Measurements from ENCODE around the gene RUNDC1.
A peak's percentile ranks its signal among the peaks of the same experiment; 100 is the strongest.
"Not testable (repeated sequence)": the region's sequence is repeated elsewhere in the genome, so short reads cannot be mapped to it uniquely, and the experiment has no call there.

RUNDC1 gene

GRCh38 chr17:42992872-42993271 lies 12.5 kb downstream of the RUNDC1 start:
- DNase-seq, result no peak

- not testable (repeated sequence) for DNase-seq
Measured at GRCh38 chr17:42993913-42994312, 13.5 kb downstream of the RUNDC1 start.

- no peak for DNase-seq
Measured at GRCh38 chr17:42997390-42997983, 17.1 kb downstream of the RUNDC1 start.

DNA sequence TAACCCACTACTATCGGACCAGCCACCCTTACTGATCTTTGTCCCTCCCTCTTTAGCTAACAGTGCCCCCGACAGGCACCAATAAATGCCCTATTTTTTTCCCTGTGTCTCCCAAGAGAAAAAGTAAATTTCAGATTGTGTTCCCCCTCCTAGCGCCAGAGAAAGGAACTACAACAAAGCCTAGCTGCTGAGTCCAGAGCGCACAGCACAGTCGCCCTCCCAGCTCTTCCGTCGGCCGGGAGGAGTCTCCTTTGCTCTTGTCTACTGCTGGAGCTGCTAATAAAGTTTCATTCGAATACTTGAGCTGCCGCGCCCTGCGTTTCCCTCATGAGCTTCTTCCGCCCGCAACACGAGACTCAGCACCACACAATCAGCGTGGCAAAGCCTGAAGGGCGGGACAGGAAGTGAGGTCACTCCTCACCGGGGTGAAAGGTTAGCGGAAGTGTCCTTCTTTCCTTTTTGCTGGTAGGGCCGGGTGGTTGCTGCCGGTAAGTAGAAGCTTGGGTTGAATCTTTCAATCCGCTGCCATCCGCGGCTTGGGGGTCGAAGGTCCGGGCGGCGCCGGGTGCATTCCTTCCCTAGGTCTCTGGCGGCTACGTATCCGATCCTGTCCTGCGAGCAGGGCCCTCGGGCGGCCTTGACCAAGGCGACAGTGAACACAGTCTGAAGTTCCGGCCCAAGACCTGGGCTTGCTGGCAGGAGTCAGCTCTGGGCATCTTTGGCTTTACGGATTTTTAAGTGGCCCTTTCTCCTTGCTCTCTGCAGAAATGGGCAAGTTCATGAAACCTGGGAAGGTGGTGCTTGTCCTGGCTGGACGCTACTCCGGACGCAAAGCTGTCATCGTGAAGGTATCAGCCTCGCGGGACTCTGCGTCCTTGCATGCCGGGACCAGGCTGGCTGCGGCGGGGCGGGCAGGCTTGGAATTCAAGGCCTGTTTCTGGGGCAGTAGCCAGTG lies 17.9 kb downstream of the RUNDC1 start, which contains the start of gene RPL27:
RPL27 (plus strand) TSS at position 436 of the 955 bp plus-strand sequence; CDS start at position 768, 332 bp downstream.
- DNase-seq, result peak; percentile 99

- no peak for DNase-seq
Measured at GRCh38 chr17:42999003-42999525, 18.7 kb downstream of the RUNDC1 start.

DNA sequence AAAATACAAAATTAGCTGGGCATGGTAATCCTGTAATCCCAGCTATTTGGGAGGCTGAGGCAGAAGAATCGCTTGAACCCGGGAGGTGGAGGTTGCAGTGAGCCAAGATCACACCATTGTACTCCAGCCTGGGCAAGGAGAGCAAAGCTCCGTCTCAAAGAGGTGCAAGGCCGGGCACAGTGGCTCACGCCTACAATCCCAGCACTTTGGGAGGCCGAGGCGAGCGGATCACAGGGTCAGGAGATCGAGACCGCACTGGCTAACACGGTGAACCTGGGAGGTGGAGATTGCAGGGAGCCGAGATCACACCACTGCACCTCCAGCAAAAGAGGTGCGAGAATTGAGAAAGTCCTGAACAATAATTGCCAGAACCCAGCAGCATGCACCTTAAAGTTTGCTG lies 20.5 kb downstream of the RUNDC1 start:
- DNase-seq, result not testable (repeated sequence)

DNA sequence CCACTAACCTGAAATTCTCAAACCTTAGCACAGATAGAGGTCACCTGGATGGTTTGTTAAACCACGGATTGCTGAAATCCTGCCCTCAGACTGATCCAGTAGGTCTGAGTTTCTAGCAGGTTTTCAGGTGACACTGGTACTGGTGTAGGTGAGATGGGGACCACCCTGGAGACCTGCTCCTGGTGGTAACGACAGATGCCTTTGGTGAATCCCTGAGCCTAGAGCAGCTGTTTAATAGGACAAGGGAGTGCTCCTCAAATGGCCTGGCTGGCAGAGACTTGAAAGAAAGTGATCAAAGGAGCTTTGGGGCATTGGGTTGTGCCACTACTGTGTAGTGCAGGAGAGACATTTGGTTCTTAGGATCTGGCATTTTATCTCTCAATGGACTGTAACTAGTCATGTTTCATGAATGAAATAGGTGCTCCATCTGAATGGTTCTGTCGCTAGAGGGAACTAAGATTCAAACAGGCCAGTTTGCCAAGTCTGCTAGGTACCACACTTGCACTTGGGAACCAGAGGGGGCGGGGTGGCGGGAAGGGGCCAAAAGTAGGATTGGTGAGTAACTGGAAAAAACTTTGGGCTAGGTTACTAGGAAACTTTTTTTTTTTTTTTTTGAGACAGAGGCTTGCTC lies 23.3 kb downstream of the RUNDC1 start:
- no peak for DNase-seq

- DNase-seq, result peak; percentile 68
Measured at GRCh38 chr17:43006639-43007551, 26.5 kb downstream of the RUNDC1 start, which contains the start of gene IFI35. Gene IFI35, plus strand, starts transcription at chr17:43006784. Its CDS starts 164 bp downstream, at chr17:43006948.

- DNase-seq, result no peak
Measured at GRCh38 chr17:43010667-43011308, 30.4 kb downstream of the RUNDC1 start.

DNA sequence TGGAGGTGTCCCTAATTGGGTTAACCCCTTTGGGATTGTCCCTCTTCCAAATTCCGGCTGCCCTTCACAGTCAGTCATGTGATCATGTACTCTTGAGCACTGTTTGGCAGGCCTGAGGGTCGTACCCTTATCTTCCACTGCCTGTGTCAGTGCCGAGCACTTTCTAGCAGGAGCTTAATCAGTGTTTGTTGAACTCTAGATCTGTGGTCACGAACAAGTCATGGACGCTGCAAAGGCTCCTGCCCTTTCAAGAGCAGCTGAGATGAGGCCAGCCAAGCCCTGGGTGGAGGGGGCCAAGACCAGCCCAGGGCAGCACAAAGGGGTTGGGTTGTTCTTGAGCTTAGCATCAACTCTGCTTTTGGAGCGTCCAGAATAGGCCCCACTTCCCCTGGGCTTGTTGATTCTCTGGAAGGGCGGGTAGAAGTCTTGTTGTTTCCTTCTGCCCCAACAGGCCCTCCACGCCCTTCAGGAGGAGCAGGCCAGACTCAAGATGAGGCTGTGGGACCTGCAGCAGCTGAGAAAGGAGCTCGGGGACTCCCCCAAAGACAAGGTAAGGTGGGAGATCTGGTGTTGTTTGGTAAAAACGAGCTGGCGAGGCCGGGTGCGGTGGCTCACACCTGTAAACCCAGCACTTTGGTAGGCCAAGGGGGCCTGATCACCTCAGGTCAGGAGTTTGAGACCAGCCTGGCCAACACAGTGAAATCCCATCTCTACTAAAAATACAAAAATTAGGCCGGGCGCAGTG lies 31.5 kb downstream of the RUNDC1 start:
- DNase-seq, result no peak

GRCh38 chr17:43013296-43013695 lies 32.9 kb downstream of the RUNDC1 start:
- no peak for DNase-seq

DNA sequence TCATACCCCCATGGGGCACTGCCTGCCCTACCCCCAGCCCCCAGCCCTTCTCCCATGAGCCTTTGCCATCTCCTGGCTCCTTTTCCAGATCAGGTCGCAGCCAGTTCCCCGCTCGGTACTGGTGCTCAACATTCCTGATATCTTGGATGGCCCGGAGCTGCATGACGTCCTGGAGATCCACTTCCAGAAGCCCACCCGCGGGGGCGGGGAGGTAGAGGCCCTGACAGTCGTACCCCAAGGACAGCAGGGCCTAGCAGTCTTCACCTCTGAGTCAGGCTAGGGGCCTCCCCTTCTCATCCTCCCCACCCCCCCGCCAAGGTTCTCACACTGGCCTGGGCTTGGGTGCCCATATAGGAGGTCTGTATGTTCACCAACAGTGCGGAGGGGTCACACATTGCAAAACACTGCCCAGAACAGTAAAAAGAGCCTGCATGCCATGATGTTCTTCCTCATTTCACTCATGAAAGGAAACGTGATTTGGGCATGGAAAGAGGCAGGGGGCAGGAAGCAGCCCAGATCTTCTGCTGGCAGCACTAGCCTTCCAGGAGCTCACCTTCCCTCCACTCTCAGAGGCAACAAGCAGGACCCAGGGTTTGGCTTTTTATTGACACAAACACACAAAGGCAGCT lies 33.8 kb downstream of the RUNDC1 start:
- no peak for DNase-seq

GRCh38 chr17:43014649-43015542 lies 34.5 kb downstream of the RUNDC1 start:
- no peak for DNase-seq

GRCh38 chr17:43015579-43015978 lies 35.2 kb downstream of the RUNDC1 start:
- DNase-seq, result no peak

DNA sequence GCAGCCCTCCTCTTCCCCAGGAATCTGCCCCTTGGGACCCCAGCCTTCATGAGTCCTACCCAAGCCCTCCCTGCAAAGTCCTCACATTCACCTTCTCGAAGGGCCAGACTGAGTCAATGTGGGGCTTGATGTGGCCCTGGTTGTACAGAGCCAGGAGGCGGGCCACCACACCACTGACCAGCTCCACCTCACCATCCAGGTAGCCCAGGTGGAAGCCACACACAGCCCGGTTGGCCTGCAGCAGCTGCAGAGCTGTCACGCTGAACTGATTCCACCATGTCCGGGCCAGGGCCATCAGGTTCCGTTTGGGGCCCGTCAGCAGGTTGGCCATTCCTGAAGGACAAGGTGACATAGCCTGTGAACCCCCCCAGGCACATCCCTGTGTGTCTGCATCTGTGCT lies 35.9 kb downstream of the RUNDC1 start:
- DNase-seq, result no peak

DNA sequence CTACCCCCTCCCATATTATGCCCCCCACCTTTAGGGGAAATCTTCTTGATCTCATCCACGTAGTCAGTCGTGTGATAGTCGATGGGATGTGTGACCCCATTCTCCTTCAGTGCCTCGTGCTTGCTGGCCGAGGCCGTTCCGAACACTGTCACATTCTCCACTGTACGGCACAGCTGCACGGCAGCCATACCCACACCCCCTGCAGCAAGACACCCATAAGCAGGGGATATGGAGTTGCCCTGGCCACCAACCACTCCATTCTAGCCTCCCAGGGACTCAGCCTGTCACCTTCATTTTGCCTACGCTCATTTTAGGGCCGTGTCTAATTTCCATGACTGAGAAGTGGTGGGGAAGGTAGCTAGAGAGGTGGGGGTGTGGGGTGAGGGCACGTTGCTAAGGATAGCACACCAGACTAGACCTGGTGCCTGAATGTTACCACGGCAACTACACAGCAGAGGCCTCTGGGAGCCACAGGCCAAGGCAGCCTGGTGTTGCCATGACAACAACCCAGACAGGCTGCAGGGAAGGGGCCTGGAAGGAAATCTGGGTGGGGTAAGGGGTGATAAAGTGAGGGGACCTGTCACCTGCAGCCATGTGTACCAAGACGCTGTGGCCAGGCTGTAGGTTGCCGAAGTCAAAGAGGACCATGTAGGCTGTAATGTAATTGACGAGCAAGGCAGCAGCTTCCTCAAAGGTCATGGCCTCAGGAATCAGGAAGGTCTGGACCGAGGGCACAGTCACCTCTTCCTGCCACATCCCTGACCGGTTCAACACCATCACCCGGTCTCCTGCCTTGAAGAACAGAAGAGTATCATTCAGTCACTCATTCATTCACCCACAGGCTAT lies 37.9 kb downstream of the RUNDC1 start:
- DNase-seq, result peak; percentile 35

- DNase-seq, result no peak
Measured at GRCh38 chr17:43018932-43019331, 38.6 kb downstream of the RUNDC1 start.

DNA sequence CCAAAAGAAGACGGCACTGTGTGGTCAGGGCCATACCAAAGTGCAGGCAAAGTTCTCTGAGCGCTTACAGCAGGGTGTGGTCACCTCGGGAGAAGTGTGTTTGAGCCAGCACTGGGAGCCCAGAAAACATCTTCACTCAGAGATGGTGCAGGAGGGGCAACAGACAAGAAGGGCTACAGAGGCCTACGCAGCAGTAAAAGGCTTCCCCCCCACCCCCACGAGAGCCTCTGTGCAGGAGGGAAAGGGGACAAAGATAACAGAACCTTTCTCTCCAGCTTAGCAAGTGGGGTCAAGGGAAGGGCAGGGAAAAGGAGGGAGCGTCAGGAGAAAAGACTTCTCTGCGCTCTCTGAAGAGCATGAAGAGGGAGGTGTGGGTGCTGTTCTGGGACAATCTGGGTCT lies 39.1 kb downstream of the RUNDC1 start:
- no peak for DNase-seq

All from NCI-H2227 treated with DMSO at 0.1 percent for 48 hours (cell line).